ENCODE measurements around the gene ALDH3B1.

DNA sequence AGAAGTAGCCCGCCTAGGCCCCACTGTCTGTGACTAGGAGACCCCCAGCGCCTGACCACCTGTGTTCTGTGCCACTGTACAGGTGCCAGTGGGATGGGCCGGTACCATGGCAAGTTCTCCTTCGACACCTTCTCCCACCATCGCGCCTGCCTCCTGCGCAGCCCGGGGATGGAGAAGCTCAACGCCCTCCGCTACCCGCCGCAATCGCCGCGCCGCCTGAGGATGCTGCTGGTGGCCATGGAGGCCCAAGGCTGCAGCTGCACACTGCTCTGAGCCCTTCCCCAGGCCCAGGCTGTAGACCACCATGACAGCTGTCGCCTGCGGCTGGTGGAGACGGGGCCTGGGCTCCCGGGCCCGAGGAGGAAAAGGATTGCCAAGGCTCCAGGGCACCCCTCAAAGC lies 17.5 kb downstream of the ALDH3B1 start:
- TF ChIP-seq CTCF (IDR thresholded peaks at IDR 0.05) (no peak), POLR2AphosphoS5 (IDR thresholded peaks at IDR 0.05) (no peak)
